ENCODE results near the gene CSNK1G1. TPM values are rescaled to one million over a fixed set of nuclear protein-coding genes. Genes with fewer than 3 reads are reported as not detected.

Gene CSNK1G1
- total RNA-seq, 1 experiment from 2014 or later: 19.6 TPM

GRCh38 chr15:64197425-64197824, 158.5 kb downstream of the CSNK1G1 start:
- H3K9me2 ChIP-seq (ENCODE audit: insufficient read depth): no peaks in the 10 kb centered on the region
- POLR2A ChIA-PET (ENCODE audit: unreplicated experiment): no interaction called here
- H3K36me3 ChIP-seq (ENCODE audit: low read depth): no peaks in the 10 kb centered on the region
- no peak overlapping the region for H3K4me2 ChIP-seq
- no peak overlapping the region for H3K4me3 ChIP-seq
- no peaks in the 10 kb centered on the region for H3F3A ChIP-seq (ENCODE audit: insufficient read depth, low read depth)
- H3K79me2 ChIP-seq (ENCODE audit: low read depth): no peaks in the 10 kb centered on the region
- no peaks in the 10 kb centered on the region for H4K20me1 ChIP-seq (ENCODE audit: insufficient read depth)
- intact Hi-C loops (cut with micrococcal nuclease; ENCODE audit: unreplicated experiment): no loop called here
- H3K9me3 ChIP-seq (ENCODE audit: insufficient read depth, low read depth): no peaks in the 10 kb centered on the region
- H3K27ac ChIP-seq: no peak overlapping the region
- DNase-seq: no peak
- TF ChIP-seq EZH2 (IDR thresholded peaks at IDR 0.05; ENCODE audit: low read depth) (no peak), CTCF (conservative IDR thresholded peaks at IDR 0.05) (no peak)
- H2AFZ ChIP-seq: no peak overlapping the region
- CTCF ChIA-PET: no interaction called here
- no peaks in the 10 kb centered on the region for H3K27me3 ChIP-seq (ENCODE audit: insufficient read depth, low read depth)
- BruUV-seq (replicated peaks): no TSS peak
- H3K4me1 ChIP-seq (replicated peaks; ENCODE audit: insufficient read depth): no peaks in the 10 kb centered on the region

DNA sequence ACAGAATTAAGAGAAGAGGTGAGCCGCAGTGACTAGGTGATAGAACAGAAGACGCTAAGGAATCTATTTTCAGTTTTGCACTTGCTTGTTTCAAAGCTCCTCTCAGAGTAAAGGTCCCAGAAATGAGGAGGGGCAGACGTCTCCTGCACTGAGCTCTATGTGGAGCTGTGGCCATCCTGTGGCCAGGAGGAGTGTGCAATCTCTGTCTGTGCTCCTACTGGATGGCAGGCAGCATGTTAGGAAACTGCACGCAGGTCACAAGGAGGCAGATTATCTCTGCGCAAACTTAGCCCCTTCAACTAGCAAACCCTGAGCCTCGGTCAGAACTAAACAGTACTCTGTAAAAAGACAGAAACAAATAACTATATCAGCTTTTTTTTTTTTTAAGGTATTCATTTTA, 162.0 kb downstream of the CSNK1G1 start:
- no peaks in the 10 kb centered on the region for H3K27me3 ChIP-seq (ENCODE audit: insufficient read depth, low read depth)
- no peaks in the 10 kb centered on the region for H3K36me3 ChIP-seq (ENCODE audit: low read depth)
- no peak overlapping the region for H2AFZ ChIP-seq
- no peak for TF ChIP-seq CTCF (conservative IDR thresholded peaks at IDR 0.05)
- no peak for TF ChIP-seq EZH2 (IDR thresholded peaks at IDR 0.05; ENCODE audit: low read depth)
- H3K4me2 ChIP-seq: no peak overlapping the region
- H3K4me1 ChIP-seq (replicated peaks; ENCODE audit: insufficient read depth): no peaks in the 10 kb centered on the region
- H3K9me3 ChIP-seq (ENCODE audit: insufficient read depth, low read depth): no peaks in the 10 kb centered on the region
- no peaks in the 10 kb centered on the region for H3F3A ChIP-seq (ENCODE audit: insufficient read depth, low read depth)
- ChIA-PET CTCF (interaction anchor here (0.6 kb wide), 1 partner anchor 124 kb away, joined by 5 read pairs; no protein-coding TSS in a partner anchor), POLR2A (ENCODE audit: unreplicated experiment) (no interaction called here)
- intact Hi-C loops (cut with micrococcal nuclease; ENCODE audit: unreplicated experiment): no loop called here
- H3K79me2 ChIP-seq (ENCODE audit: low read depth): no peaks in the 10 kb centered on the region
- DNase-seq: no peak
- no peak overlapping the region for H3K4me3 ChIP-seq
- H3K27ac ChIP-seq: no peak overlapping the region
- BruUV-seq (replicated peaks): no TSS peak
- H4K20me1 ChIP-seq (ENCODE audit: insufficient read depth): no peaks in the 10 kb centered on the region
- no peaks in the 10 kb centered on the region for H3K9me2 ChIP-seq (ENCODE audit: insufficient read depth)

- no peak for TF ChIP-seq EZH2 (IDR thresholded peaks at IDR 0.05; ENCODE audit: low read depth)
- TF ChIP-seq CTCF (conservative IDR thresholded peaks at IDR 0.05): no peak
- no TSS peak for BruUV-seq (replicated peaks)
- H3K36me3 ChIP-seq (ENCODE audit: low read depth): no peaks in the 10 kb centered on the region
- H3K27ac ChIP-seq: no peak overlapping the region
- H3K9me2 ChIP-seq (ENCODE audit: insufficient read depth): no peaks in the 10 kb centered on the region
- no peak overlapping the region for H3K4me2 ChIP-seq
- no peak overlapping the region for H3K4me3 ChIP-seq
- DNase-seq: no peak
- ChIA-PET CTCF (no interaction called here), POLR2A (ENCODE audit: unreplicated experiment) (no interaction called here)
- no peaks in the 10 kb centered on the region for H3K4me1 ChIP-seq (replicated peaks; ENCODE audit: insufficient read depth)
- H3K79me2 ChIP-seq (ENCODE audit: low read depth): no peaks in the 10 kb centered on the region
- no peaks in the 10 kb centered on the region for H4K20me1 ChIP-seq (ENCODE audit: insufficient read depth)
- H3K27me3 ChIP-seq (ENCODE audit: insufficient read depth, low read depth): no peaks in the 10 kb centered on the region
- H3K9me3 ChIP-seq (ENCODE audit: insufficient read depth, low read depth): no peaks in the 10 kb centered on the region
- intact Hi-C loops (cut with micrococcal nuclease; ENCODE audit: unreplicated experiment): no loop called here
- H2AFZ ChIP-seq: no peak overlapping the region
- no peaks in the 10 kb centered on the region for H3F3A ChIP-seq (ENCODE audit: insufficient read depth, low read depth)
Observed at GRCh38 chr15:64191971-64192830, 163.8 kb downstream of the CSNK1G1 start.
